ENCODE measurements around the gene NRSN2.

NRSN2 gene

DNA sequence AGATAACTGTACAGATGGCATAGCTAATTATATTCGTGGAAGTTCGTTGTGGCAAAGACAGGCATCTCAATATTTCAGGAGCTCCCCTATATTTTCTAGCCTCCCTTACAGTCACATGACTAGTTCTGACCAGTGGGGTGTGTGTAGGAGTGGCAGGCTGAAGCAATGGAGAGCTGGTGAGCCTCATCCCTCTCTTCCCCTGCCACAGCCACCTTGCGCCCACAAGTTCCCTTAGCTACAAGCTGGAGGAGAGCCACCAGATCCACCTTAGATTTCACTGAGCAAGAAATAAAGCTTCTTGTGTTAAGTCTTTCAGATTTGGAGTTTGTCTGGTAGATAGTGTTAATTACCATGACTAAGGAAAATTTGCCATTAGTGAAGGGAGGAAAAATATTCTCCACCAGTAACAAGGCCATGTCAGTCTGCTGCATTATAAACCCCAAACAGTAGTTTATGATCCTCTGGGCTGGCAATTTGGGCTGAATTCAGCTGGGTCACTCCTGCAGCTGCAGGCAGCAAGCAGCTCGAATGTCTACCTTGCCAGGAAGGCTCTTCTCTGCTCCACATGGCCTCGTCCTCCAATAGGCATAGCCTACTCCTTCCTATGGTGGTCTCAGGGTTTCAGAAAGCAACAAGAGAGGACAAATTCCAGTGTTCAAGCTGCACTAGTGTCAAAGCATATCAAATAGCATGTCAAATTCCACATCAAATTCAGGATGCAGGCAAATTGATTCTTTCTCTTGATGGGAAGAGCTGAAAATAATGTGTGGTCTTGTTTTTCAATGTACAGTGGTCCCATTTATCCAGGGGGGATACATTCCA, 53.8 kb downstream of the NRSN2 start:
- no peak for TF ChIP-seq POLR2AphosphoS5 (IDR thresholded peaks at IDR 0.05; ENCODE audit: borderline replicate concordance, low read depth, low read length)
- no peak for TF ChIP-seq FOXP2 (optimal IDR thresholded peaks at IDR 0.05; ENCODE audit: control extremely low read depth, extremely low read length, insufficient read depth)
- TF ChIP-seq EZH2 (IDR thresholded peaks at IDR 0.05): no peak
- H3K9ac ChIP-seq (ENCODE audit: insufficient read length): no peak overlapping the region
- no peak overlapping the region; the same call in 1 of the 2 replicates for H3K27ac ChIP-seq
- no peaks in the 10 kb centered on the region for H3K9me3 ChIP-seq (ENCODE audit: low read depth, low read length)
- no peak for DNase-seq (ENCODE audit: low read depth, low spot score)
- H3K36me3 ChIP-seq (ENCODE audit: insufficient read depth, low read length): peaks cover 22% of the 10 kb centered on the region; the same call in 1 of the 2 replicates
- H3K4me3 ChIP-seq: no peak overlapping the region

DNA sequence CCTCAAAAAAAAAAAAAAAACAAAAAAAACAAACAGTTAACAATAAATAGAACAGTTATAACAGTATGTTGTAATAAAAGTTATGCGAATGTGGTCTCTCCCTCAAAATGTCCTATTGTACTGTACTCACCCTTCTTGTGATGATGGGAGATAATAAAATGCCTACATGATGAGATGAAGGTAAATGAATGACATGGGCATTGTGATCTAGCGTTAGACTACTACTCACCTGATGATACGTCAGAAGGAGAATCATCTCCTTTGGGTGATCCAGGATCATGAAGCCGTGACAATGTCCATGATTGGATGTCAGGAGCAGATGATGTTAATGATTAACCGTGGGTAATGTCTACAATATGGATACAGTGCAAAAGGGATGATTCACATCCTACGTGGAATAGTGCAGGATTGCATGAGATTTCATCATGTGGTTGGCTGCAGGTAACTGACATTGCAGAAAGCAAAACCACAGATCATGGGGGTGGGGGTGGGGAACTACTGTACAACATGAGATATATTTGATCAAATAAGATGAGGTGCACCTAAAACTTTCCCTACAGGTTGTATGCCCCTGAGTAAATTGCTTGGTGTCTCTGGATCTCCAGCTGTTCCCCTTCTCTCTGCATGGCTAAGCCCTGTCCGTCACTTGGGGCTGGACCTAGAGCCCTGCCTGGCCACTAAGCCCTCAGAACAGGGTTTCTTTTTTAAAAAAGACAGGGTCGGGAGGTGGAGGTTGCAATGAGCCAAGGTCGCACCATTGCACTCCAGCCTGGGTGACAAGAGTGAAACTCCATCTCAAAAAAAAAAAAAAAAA, 55.0 kb downstream of the NRSN2 start:
- no peak overlapping the region for H3K4me3 ChIP-seq
- no peaks in the 10 kb centered on the region for H3K9me3 ChIP-seq (ENCODE audit: low read depth, low read length)
- no peak overlapping the region for H3K27ac ChIP-seq
- H3K9ac ChIP-seq (ENCODE audit: insufficient read length): no peak overlapping the region
- peaks cover 10% of the 10 kb centered on the region; the same call in 1 of the 2 replicates for H3K36me3 ChIP-seq (ENCODE audit: insufficient read depth, low read length)
- TF ChIP-seq FOXP2 (optimal IDR thresholded peaks at IDR 0.05; ENCODE audit: control extremely low read depth, extremely low read length, insufficient read depth): no peak
- TF ChIP-seq EZH2 (IDR thresholded peaks at IDR 0.05): no peak
- no peak for TF ChIP-seq POLR2AphosphoS5 (IDR thresholded peaks at IDR 0.05; ENCODE audit: borderline replicate concordance, low read depth, low read length)
- no peak for DNase-seq (ENCODE audit: low read depth, low spot score)

DNA sequence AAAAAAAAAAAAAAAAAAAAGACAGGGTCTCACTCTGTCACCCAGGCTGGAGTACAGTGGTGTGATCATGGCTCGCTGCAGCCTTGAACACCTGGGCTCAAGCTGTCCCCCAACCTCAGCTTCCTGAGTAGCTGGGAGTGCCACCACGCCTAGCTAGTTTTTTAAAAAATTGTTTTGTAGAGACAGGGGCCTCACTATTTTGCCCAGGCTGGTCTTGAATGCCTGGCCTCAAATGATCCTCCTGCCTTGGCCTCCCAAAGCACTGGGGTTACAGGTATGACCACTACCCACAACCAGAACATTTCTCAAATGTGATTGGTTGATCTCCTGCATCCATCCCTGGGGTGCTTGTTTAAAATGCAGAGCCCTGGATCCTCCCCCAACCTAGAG, 55.6 kb downstream of the NRSN2 start:
- TF ChIP-seq POLR2AphosphoS5 (IDR thresholded peaks at IDR 0.05; ENCODE audit: borderline replicate concordance, low read depth, low read length) (no peak), FOXP2 (optimal IDR thresholded peaks at IDR 0.05; ENCODE audit: control extremely low read depth, extremely low read length, insufficient read depth) (no peak), EZH2 (IDR thresholded peaks at IDR 0.05) (no peak)
- DNase-seq (ENCODE audit: low read depth, low spot score): no peak
- Histone ChIP-seq H3K9me3 (ENCODE audit: low read depth, low read length) (no peaks in the 10 kb centered on the region), H3K4me3 (no peak overlapping the region), H3K9ac (ENCODE audit: insufficient read length) (no peak overlapping the region), H3K36me3 (ENCODE audit: insufficient read depth, low read length) (peaks cover 4% of the 10 kb centered on the region; the same call in 1 of the 2 replicates), H3K27ac (no peak overlapping the region)

DNA sequence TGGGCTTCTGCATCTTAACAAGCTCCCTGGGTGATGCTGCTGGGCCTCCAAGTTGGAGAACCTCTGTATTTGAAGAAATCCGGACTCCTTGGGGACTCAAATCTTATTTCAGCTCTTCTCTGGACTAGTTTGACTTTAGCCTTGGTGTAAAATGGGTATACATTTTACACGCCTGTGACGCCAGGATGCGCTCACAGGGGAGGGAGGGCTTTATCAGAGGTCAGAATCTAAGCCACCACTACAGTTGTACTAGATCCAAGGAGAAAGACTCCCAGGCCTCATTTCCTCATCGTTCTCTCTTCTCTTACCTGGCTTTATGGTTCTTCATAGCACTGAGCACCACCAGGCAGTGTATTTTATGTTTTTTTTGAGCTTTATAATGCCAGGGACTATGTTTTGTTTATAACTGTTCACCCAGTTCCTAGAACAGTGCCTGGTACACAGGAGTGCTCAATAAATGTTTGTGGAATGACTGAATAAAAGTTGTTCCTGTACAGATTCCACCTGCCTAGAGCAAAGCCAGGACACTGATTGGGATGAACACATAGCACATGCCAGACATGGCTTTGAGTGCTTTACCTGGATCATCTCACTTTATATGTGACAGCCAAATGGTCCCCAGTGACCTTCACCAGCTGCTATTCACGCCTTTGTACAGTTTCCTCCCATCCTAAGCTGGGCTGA, 56.1 kb downstream of the NRSN2 start:
- TF ChIP-seq POLR2AphosphoS5 (IDR thresholded peaks at IDR 0.05; ENCODE audit: borderline replicate concordance, low read depth, low read length): no peak
- TF ChIP-seq FOXP2 (optimal IDR thresholded peaks at IDR 0.05; ENCODE audit: control extremely low read depth, extremely low read length, insufficient read depth): no peak
- TF ChIP-seq EZH2 (IDR thresholded peaks at IDR 0.05): no peak
- Histone ChIP-seq H3K36me3 (ENCODE audit: insufficient read depth, low read length) (no peaks in the 10 kb centered on the region; the same call in 1 of the 2 replicates), H3K9me3 (ENCODE audit: low read depth, low read length) (no peaks in the 10 kb centered on the region), H3K27ac (no peak overlapping the region), H3K9ac (ENCODE audit: insufficient read length) (no peak overlapping the region), H3K4me3 (no peak overlapping the region)
- no peak for DNase-seq (ENCODE audit: low read depth, low spot score)

DNA sequence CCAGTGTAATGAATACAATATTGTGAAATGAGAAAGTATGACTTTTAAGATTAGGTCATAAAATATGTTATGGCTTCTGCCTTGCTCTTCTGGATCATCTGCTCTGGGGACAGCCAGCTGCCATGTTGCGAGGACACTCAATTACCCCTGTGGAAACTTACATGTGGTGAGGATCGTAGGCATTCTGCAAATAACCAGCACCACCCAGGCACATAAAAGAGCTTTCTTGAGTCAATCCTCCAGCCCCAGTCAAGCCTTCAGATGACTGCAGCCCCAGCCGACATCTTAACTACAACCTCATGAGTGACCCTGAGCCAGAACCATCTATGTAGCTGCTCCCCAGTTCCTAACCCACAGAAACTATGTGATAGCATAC, 56.7 kb downstream of the NRSN2 start:
- Histone ChIP-seq H3K4me3 (no peak overlapping the region), H3K27ac (no peak overlapping the region), H3K9me3 (ENCODE audit: low read depth, low read length) (no peaks in the 10 kb centered on the region), H3K36me3 (ENCODE audit: insufficient read depth, low read length) (no peaks in the 10 kb centered on the region), H3K9ac (ENCODE audit: insufficient read length) (no peak overlapping the region)
- no peak for DNase-seq (ENCODE audit: low read depth, low spot score)
- TF ChIP-seq EZH2 (IDR thresholded peaks at IDR 0.05): no peak
- TF ChIP-seq POLR2AphosphoS5 (IDR thresholded peaks at IDR 0.05; ENCODE audit: borderline replicate concordance, low read depth, low read length): no peak
- no peak for TF ChIP-seq FOXP2 (optimal IDR thresholded peaks at IDR 0.05; ENCODE audit: control extremely low read depth, extremely low read length, insufficient read depth)

DNA sequence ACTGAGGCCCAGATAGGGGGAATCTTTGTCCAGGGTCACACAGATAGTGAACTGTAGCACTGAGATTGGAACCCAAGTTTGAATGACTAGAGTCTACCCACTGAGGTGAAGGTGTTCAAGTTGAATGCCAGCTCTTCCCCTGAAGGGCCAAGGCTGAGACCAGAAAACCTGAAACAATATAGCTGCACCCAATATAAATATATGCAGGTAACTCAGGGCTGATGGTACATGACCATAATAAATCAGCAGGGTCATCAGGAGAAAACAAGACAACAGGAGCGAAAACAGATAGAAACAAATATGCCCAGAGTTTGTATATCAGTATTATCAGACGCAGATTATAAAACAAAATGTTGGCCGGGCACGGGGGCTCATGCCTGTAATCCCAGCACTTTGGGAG, 57.2 kb downstream of the NRSN2 start:
- H3K4me3 ChIP-seq: no peak overlapping the region
- DNase-seq (ENCODE audit: low read depth, low spot score): no peak
- no peaks in the 10 kb centered on the region for H3K9me3 ChIP-seq (ENCODE audit: low read depth, low read length)
- TF ChIP-seq EZH2 (IDR thresholded peaks at IDR 0.05): no peak
- TF ChIP-seq FOXP2 (optimal IDR thresholded peaks at IDR 0.05; ENCODE audit: control extremely low read depth, extremely low read length, insufficient read depth): no peak
- TF ChIP-seq POLR2AphosphoS5 (IDR thresholded peaks at IDR 0.05; ENCODE audit: borderline replicate concordance, low read depth, low read length): no peak
- H3K27ac ChIP-seq: no peak overlapping the region
- H3K36me3 ChIP-seq (ENCODE audit: insufficient read depth, low read length): no peaks in the 10 kb centered on the region
- no peak overlapping the region for H3K9ac ChIP-seq (ENCODE audit: insufficient read length)
